ENCODE results near the gene BRSK2.

- TF ChIP-seq CTCF (IDR thresholded peaks at IDR 0.05; ENCODE audit: low read length) (no peak), EZH2 (optimal IDR thresholded peaks at IDR 0.05; ENCODE audit: low read depth, low read length) (no peak), EZH2phosphoT487 (IDR thresholded peaks at IDR 0.05; ENCODE audit: low read length) (no peak)
Observed at GRCh38 chr11:1510928-1511327, 121.2 kb downstream of the BRSK2 start.
